ENCODE measurements around the gene FOCAD.

Gene FOCAD

GRCh38 chr9:20921362-20921761 is 237.3 kb downstream of the FOCAD start:
- DNase-seq (ENCODE audit: low read depth) = no peak
- TF ChIP-seq CTCF (IDR thresholded peaks at IDR 0.05; ENCODE audit: low read depth, low read length, missing control alignments) = no peak
- no peak overlapping the region for H3K4me3 ChIP-seq (ENCODE audit: low read depth, low read length)

- TF ChIP-seq CTCF (IDR thresholded peaks at IDR 0.05; ENCODE audit: low read depth, low read length, missing control alignments) = no peak
- H3K4me3 ChIP-seq (ENCODE audit: low read depth, low read length) = no peak overlapping the region
- DNase-seq (ENCODE audit: low read depth) = no peak
These were observed 241.4 kb downstream of the FOCAD start for GRCh38 chr9:20925256-20926045.

DNA sequence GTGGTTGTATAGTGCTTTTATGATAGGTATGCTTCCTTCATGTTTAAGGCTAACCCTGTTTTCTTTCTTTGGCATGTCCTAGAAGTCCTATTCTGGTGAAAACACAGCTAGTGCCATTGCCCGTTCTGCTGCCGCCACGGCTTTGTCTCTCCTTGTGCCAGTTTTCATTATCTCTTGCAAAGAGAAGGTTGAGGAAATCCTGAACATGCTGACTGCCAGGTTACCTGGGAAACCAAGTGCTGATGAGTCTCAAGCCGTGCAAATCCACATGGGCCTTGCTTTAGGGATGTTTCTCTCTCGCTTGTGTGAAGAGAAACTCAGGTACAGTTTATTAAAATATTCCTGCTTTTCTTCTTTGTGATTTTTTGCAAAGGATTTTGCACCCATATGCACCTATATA is 245.2 kb downstream of the FOCAD start:
- no peak for DNase-seq (ENCODE audit: low read depth)
- no peak for TF ChIP-seq CTCF (IDR thresholded peaks at IDR 0.05; ENCODE audit: low read depth, low read length, missing control alignments)
- no peak overlapping the region for H3K4me3 ChIP-seq (ENCODE audit: low read depth, low read length)

GRCh38 chr9:20930836-20931235 is 246.8 kb downstream of the FOCAD start:
- H3K4me3 ChIP-seq (ENCODE audit: low read depth, low read length) = no peak overlapping the region
- no peak for TF ChIP-seq CTCF (IDR thresholded peaks at IDR 0.05; ENCODE audit: low read depth, low read length, missing control alignments)
- DNase-seq (ENCODE audit: low read depth) = no peak

- DNase-seq (ENCODE audit: low read depth) = no peak
- no peak for TF ChIP-seq CTCF (IDR thresholded peaks at IDR 0.05; ENCODE audit: low read depth, low read length, missing control alignments)
- H3K4me3 ChIP-seq (ENCODE audit: low read depth, low read length) = no peak overlapping the region
These were observed 256.6 kb downstream of the FOCAD start for GRCh38 chr9:20940447-20941173.

GRCh38 chr9:20941174-20941690 is 257.2 kb downstream of the FOCAD start:
- no peak overlapping the region for H3K4me3 ChIP-seq (ENCODE audit: low read depth, low read length)
- peak; percentile 78 for TF ChIP-seq CTCF (IDR thresholded peaks at IDR 0.05; ENCODE audit: low read depth, low read length, missing control alignments)
- peak; percentile 57 for DNase-seq (ENCODE audit: low read depth)

Data from GM12864 (cell line).